Pancreas (tissue), 10 donors: ENCODE measurements around the gene GTF2F2. TPM values are rescaled to one million over a fixed set of nuclear protein-coding genes. Genes with fewer than 3 reads are reported as not detected.

Experiments
- ATAC-seq, 4 donors: fragments of 200-7000 bp; cut with Tn5 transposase; one replicate each; pipeline versions ENCODE4 v1.8.0 to v1.9.1; 2020; ENCODE audit warnings: mild to moderate bottlenecking in 4 of 4, moderate library complexity in 4 of 4
- DNase-seq, 6 donors: peaks; one replicate each; pipeline ENCODE4 v3.0.0-alpha.2; 2020
- FAIRE-seq: peaks from 2 replicates; lab custom pipeline; 2012; peaks lifted over from hg19 to GRCh38; lab: Jason Lieb, UNC
- H3K27ac ChIP-seq, 4 donors: fragments of 200-600 bp; sonication (generic); 1 replicate in 3 of 4; 2 replicates in 1 of 4; pipeline versions ENCODE4 v1.5.0 to v1.8.0; 2020
- H3K27me3 ChIP-seq, 4 donors: fragments of 200-600 bp; one replicate each; pipeline ENCODE4 v1.8.0; 2021
- H3K36me3 ChIP-seq, 3 donors: fragments of 200-600 bp; sonication (generic) in 1 of 3; one replicate each; pipeline versions ENCODE4 v1.5.0 to v1.8.0; 2020 to 2021
- H3K4me1 ChIP-seq, 3 donors: fragments of 200-600 bp; one replicate each; pipeline ENCODE4 v1.8.0; 2021
- H3K4me3 ChIP-seq, 4 donors: fragments of 200-600 bp; sonication (generic) in 2 of 4; one replicate each; pipeline versions ENCODE4 v1.5.0 to v1.8.0; 2020 to 2021
- H3K9me3 ChIP-seq, 4 donors: fragments of 200-600 bp; one replicate each; pipeline ENCODE4 v1.8.0; 2021
- CTCF ChIP-seq, 4 donors: fragments of 200-600 bp; sonication (generic) in 3 of 4; IDR thresholded peaks; one replicate each; pipeline versions ENCODE4 v1.5.0 to v1.8.0; 2021; ENCODE audit warnings: antibody characterized with exemption in 4 of 4
- WGBS, 2 donors: extraction: QIAGEN DNeasy Blood & Tissue Kit; methylation state at CpG; one replicate each; pipeline ENCODE4 v1.1.7; 2013; 5-methylcytosine and 5-hydroxymethylcytosine counted together
- intact Hi-C, 3 donors: fragments of 100-400 bp; cut with DNase I; formaldehyde crosslinking; loops; one replicate each; pipeline versions ENCODE4 v1.11.1 to v1.14.2; 2022
- polyA plus RNA-seq, 2 donors: library from polyadenylated mRNA; stranded (reverse); fragments of 200-250 nt; gene quantifications; one replicate each; pipeline ENCODE4 v1.2.3, GENCODE V29; 2013
- total RNA-seq, 6 donors: library from RNA; stranded (reverse); fragmentation: NEBNext Ultra II Directional in 4 of 6; extraction: Animal tissue kit (Norgen Biotek cat#: 25700) in 4 of 6; gene quantifications; one replicate each; pipeline versions ENCODE4 v1.2.1 to v1.2.4, GENCODE V29; 2021 to 2023
- donor health status: healthy with polysubstance abuse.
- donor health status: DM: no; HTN: no; CAD: no; lungs with moderate emphysema.
- donor health status: DM: no; HTN: no; CAD: no.
- donor health status: control.
- donor health status: control.
- donor health status: Bipolar disorder and iron deficiency.
- donor health status: DM: yes; HTN: yes; CAD: no.
- donor health status: DM: no; HTN: no; CAD: no.
- donor health status: DM: no; HTN: no; CAD: no.
- donor health status: DM: yes; HTN: yes; CAD: no.

The GTF2F2 gene
- total and polyA plus RNA-seq, 8 donors, result 6.0 to 8.6 (median 7.7) TPM

GRCh38 chr13:45299194-45299593 lies 178.9 kb downstream of the GTF2F2 start:
- DNase-seq (no peak), FAIRE-seq (no peak), ATAC-seq (peak in 1 of 4 donors; percentile 27)
- intact Hi-C loops, result loop anchor here in 1 of 3 donors (10.0 kb wide), 1 partner anchor 254 kb away; no protein-coding TSS in a partner anchor
- H3K27ac ChIP-seq, result no peak overlapping the region
- 49 to 62% methylated on average over 3 of the region's 3 CpGs for WGBS, 2 donors
- no peaks in the 10 kb centered on the region for H3K9me3 ChIP-seq
- H3K36me3 ChIP-seq, result no peaks in the 10 kb centered on the region
- H3K4me3 ChIP-seq, result no peak overlapping the region
- peaks cover 0 to 8% (median 0%) of the 10 kb centered on the region in 4 donors for H3K27me3 ChIP-seq
- H3K4me1 ChIP-seq, result no peaks in the 10 kb centered on the region
- no peak for TF ChIP-seq CTCF (IDR thresholded peaks at IDR 0.05)

DNA sequence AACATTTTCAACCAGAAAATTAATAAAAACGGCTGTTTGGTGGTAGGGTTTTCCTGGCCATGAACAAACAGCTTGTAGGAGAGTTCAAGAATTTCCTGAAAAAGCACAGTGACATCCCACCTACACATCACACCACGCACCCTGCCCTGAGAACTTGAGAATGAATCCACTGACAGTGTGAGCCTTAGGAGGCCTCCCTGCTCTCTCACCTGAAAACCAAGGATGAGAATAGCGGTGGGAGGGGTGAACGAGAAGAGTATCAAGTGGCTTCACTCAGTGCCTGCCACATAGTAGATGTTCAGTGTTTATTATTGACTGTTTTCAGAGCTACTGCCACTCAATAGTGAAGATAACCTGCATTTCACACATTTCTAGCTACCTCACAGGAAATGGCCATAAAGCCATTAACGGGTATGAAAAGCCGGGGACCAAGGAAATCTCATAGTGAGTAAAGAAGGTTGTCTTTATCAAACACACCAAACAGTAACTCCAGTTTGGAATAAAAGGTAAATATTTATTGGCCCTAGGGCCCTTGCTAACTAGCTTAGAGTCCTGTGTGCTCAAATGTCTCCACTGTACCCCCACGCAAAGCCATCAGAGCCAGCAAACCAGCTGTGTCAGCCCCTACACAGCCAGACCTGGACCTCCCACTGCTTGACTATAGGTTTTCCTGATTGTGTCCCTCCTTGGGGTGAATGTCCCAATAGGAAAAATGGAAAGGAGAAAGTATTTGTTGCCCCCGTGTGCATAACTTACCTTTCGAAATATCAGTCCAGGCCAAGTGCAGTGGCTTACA lies 180.1 kb downstream of the GTF2F2 start:
- Histone ChIP-seq H3K36me3 (no peaks in the 10 kb centered on the region), H3K27me3 (peaks cover 0 to 8% (median 0%) of the 10 kb centered on the region in 4 donors), H3K9me3 (no peaks in the 10 kb centered on the region), H3K4me3 (no peak overlapping the region), H3K4me1 (no peaks in the 10 kb centered on the region), H3K27ac (no peak overlapping the region)
- ATAC-seq, result no peak
- DNase-seq, result no peak
- WGBS, 2 donors, result 44 to 46% methylated on average over 9 of the region's 9 CpGs
- intact Hi-C loops, result loop anchor here in 2 of 3 donors (10.0 kb wide), 2 partner anchors 246 to 256 kb away; no protein-coding TSS in a partner anchor
- FAIRE-seq, result no peak
- TF ChIP-seq CTCF (IDR thresholded peaks at IDR 0.05), result no peak

DNA sequence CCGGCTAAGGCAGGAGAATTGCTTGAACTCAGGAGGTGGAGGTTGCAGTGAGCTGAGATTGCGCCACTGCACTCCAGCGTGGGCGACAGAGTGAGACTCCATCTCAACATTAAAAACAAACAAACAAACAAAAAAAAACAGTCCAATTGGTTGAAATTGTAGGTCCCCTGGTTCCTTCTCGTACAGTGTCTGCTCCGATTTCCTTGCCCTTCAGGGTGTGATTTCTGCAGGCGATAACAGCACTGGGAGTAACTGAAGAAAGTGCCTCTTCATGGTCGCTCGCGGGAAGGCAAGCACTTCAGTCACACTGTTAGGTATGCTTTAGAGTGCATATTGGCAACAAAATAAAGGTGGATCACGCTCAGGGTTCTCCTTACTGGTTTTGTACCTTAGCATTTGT lies 181.0 kb downstream of the GTF2F2 start:
- H3K27me3 ChIP-seq, result peaks cover 0 to 8% (median 0%) of the 10 kb centered on the region in 4 donors
- 68 to 74% methylated on average over 11 of the region's 11 CpGs for WGBS, 2 donors
- no peak for DNase-seq
- no peak for TF ChIP-seq CTCF (IDR thresholded peaks at IDR 0.05)
- no peaks in the 10 kb centered on the region for H3K4me1 ChIP-seq
- no peaks in the 10 kb centered on the region for H3K36me3 ChIP-seq
- no peak for FAIRE-seq
- no peak overlapping the region for H3K27ac ChIP-seq
- no peaks in the 10 kb centered on the region for H3K9me3 ChIP-seq
- no peak overlapping the region for H3K4me3 ChIP-seq
- ATAC-seq, result no peak
- intact Hi-C loops, result loop anchor here in 2 of 3 donors (10.0 kb wide), 2 partner anchors 246 to 256 kb away; no protein-coding TSS in a partner anchor

DNA sequence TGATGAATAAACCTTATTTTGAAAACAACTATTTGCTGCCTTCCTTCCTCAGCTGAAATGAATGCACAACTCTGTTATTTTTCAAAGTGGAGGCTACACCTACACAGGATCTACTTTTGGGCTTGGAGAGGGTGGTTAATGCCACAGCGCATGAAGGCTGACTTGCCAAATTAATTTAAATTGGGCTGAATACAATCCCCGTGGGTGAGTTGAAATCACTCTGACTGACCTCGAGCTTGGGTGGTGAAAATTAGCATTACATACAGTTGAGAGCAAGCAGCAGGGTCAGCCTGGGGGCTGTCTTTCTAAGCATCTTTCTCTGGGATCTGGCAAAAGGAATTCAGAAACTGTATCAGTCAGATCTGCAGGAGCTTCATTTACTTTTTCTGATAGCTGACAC lies 182.2 kb downstream of the GTF2F2 start:
- Histone ChIP-seq H3K9me3 (no peaks in the 10 kb centered on the region), H3K27me3 (peaks cover 0 to 8% (median 0%) of the 10 kb centered on the region in 4 donors), H3K4me3 (no peak overlapping the region), H3K4me1 (no peaks in the 10 kb centered on the region), H3K27ac (no peak overlapping the region), H3K36me3 (no peaks in the 10 kb centered on the region)
- DNase-seq, result no peak
- no peak for FAIRE-seq
- 34 to 35% methylated on average over 3 of the region's 3 CpGs for WGBS, 2 donors
- ATAC-seq, result no peak
- TF ChIP-seq CTCF (IDR thresholded peaks at IDR 0.05), result no peak
- intact Hi-C loops, result loop anchor here in 2 of 3 donors (10.0 kb wide), 2 partner anchors 248 to 258 kb away; no protein-coding TSS in a partner anchor
